HEK293T (cell line): ENCODE results near the gene RELCH.

Source experiments
- CTCF ChIA-PET: fragments of 350-600 bp; formaldehyde crosslinking; extraction: SDS; loops from one replicate; lab custom pipeline; 2021; ENCODE audit warnings: antibody characterized with exemption, inconsistent platforms; lab: Yijun Ruan, JAX
- POLR2A ChIA-PET: fragments of 350-600 bp; formaldehyde crosslinking; extraction: SDS; loops from one replicate; lab custom pipeline; 2020; ENCODE audit warnings: antibody characterized with exemption, inconsistent platforms; lab: Yijun Ruan, JAX
- DNase-seq: peaks from one replicate; pipeline ENCODE4 v3.0.0; 2012; ENCODE audit warnings: mixed read lengths; ENCODE audit errors: extremely low spot score
- ARNT ChIP-seq: fragments of 450-650 bp; IDR thresholded peaks from 2 replicates; pipeline ENCODE4 v1.6.1; 2017; ENCODE audit warnings: mild to moderate bottlenecking
- BHLHE40 ChIP-seq: fragments of 450-650 bp; IDR thresholded peaks from 2 replicates; pipeline ENCODE4 v1.6.1; 2016; ENCODE audit warnings: mild to moderate bottlenecking, moderate library complexity, borderline replicate concordance
- CTBP1 ChIP-seq: fragments of 450-650 bp; IDR thresholded peaks from 2 replicates; pipeline ENCODE4 v1.6.1; 2016; ENCODE audit warnings: borderline replicate concordance
- ELF4 ChIP-seq: fragments of 450-650 bp; IDR thresholded peaks from 2 replicates; pipeline ENCODE4 v1.6.1; 2017; ENCODE audit warnings: antibody characterized with exemption
- FOXA1 ChIP-seq: fragments of 450-650 bp; IDR thresholded peaks from 2 replicates; pipeline ENCODE4 v1.6.1; 2016; ENCODE audit warnings: mild to moderate bottlenecking
- FOXK2 ChIP-seq: fragments of 450-650 bp; IDR thresholded peaks from 2 replicates; pipeline ENCODE4 v1.6.1; 2016; ENCODE audit warnings: mild to moderate bottlenecking
- FOXM1 ChIP-seq: fragments of 450-650 bp; IDR thresholded peaks from 2 replicates; pipeline ENCODE4 v1.6.1; 2017; ENCODE audit warnings: mild to moderate bottlenecking, borderline replicate concordance
- HDGF ChIP-seq: fragments of 450-650 bp; IDR thresholded peaks from 2 replicates; pipeline ENCODE4 v1.6.1; 2017; ENCODE audit warnings: antibody characterized with exemption, borderline replicate concordance
- L3MBTL2 ChIP-seq: fragments of 450-650 bp; conservative IDR thresholded peaks from 2 replicates; pipeline ENCODE4 v1.6.1; 2016; ENCODE audit warnings: mild to moderate bottlenecking
- LEF1 ChIP-seq: fragments of 450-650 bp; IDR thresholded peaks from 2 replicates; pipeline ENCODE4 v1.6.1; 2017; ENCODE audit warnings: mild to moderate bottlenecking, borderline replicate concordance
- NFRKB ChIP-seq: fragments of 450-650 bp; IDR thresholded peaks from 2 replicates; pipeline ENCODE4 v1.6.1; 2016; ENCODE audit warnings: mild to moderate bottlenecking, moderate library complexity
- PKNOX1 ChIP-seq: fragments of 450-650 bp; IDR thresholded peaks from 2 replicates; pipeline ENCODE4 v1.6.1; 2016
- SP1 ChIP-seq: fragments of 450-650 bp; IDR thresholded peaks from 2 replicates; pipeline ENCODE4 v1.6.1; 2017
- SUZ12 ChIP-seq: fragments of 450-650 bp; IDR thresholded peaks from 2 replicates; pipeline ENCODE4 v1.6.1; 2016; ENCODE audit warnings: mild to moderate bottlenecking
- TARDBP ChIP-seq: fragments of 450-650 bp; IDR thresholded peaks from 2 replicates; pipeline ENCODE4 v1.6.1; 2016
- ZNF384 ChIP-seq: fragments of 450-650 bp; IDR thresholded peaks from 2 replicates; pipeline ENCODE4 v1.6.1; 2016

The RELCH gene

DNA sequence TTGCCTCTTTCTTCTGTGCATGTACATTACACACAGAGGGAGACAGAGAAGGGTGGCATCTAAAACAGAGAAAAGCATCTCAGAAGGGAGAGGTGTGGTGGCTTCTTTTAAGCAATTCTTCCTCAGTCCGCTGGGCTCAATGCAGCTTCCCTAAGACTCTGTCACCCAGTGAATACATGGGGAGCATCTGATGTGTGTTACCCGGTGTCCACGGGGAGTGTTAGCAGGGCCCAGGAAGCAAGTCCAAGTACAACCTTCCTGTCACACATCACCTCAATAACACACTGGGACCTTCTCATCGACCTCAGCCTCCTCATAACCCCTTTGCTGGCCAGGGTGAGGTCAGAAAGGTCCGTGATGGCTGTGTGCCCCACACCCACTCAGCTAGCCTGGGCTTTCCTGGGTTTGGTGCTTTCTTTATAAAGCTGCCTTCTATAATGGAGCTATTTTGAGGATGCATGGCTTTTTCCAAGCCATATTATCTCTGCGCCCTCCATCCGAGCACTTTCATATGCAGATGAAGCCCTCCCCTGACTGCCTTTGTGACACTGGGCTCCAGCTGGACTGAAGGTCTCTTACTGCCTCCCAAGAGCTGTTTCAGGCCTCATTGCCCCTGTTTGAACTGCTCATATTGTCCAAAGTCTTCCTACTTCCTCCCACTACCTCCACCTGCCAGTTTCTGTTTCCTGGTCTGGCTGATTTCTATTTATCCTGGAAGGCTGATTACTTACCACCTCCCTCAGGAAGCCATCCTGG, 159.5 kb downstream of the RELCH start:
- ChIA-PET POLR2A (no interaction called here), CTCF (no interaction called here)
- DNase-seq: no peak
- TF ChIP-seq HDGF: no peak
- no peak for TF ChIP-seq ELF4
- no peak for TF ChIP-seq L3MBTL2
- TF ChIP-seq TARDBP: no peak
- TF ChIP-seq SUZ12: no peak
- TF ChIP-seq ARNT: no peak
- no peak for TF ChIP-seq FOXK2
- TF ChIP-seq BHLHE40: no peak
- no peak for TF ChIP-seq FOXM1
- TF ChIP-seq FOXA1: no peak
- TF ChIP-seq PKNOX1: no peak

GRCh38 chr18:62347089-62347506, 160.0 kb downstream of the RELCH start:
- no peak for DNase-seq
- POLR2A ChIA-PET: no interaction called here
- TF ChIP-seq HDGF (no peak), BHLHE40 (no peak), PKNOX1 (no peak), CTBP1 (no peak), ARNT (no peak), FOXK2 (no peak), TARDBP (no peak), LEF1 (no peak)
- CTCF ChIA-PET: no interaction called here

DNA sequence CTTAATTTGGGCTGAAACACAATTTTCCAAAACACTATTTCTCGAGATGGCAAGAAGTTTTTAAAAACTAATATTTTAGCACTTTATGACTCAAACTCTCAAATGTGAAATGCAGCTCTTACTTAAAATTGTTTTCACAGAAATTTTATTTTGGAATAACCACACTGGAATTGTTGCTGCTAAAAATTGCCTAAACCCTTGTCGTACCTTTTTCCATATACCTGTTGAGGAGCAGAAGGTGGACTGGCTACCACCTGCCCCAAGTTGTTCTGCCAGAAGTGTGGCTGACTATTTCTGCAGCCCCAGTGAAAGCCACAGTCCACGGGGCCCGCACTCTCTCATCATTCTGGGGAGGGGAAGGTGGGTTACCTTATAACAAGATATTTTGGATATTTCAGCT, 161.4 kb downstream of the RELCH start:
- no peak for DNase-seq
- CTCF ChIA-PET: no interaction called here
- POLR2A ChIA-PET: no interaction called here
- TF ChIP-seq BHLHE40 (no peak), FOXA1 (no peak), HDGF (no peak), SP1 (no peak), PKNOX1 (no peak), ELF4 (no peak), FOXM1 (no peak), ARNT (no peak), FOXK2 (no peak), TARDBP (no peak), CTBP1 (no peak)

DNA sequence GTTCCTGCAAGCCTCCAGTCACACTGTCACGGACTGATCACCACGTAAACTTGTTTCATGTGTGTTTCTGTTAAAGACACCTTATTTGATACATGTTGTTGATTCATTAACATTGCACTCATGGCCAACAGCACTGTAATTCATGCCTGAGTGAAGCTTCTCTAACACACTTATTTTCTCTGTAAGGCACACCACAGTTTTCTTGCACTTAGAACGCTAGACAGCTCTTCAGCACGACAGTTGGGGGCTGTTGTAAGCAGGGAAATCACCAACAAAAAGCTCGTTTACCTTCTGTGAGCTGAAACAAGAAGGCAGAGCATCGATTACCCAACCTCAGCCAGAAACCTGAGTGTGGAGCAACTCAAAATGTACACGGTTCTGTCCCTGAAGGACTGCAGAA, 166.1 kb downstream of the RELCH start:
- ChIA-PET CTCF (interaction anchor here (0.6 kb wide), 1 partner anchor 23 kb away, joined by 3 read pairs; no protein-coding TSS in a partner anchor), POLR2A (no interaction called here)
- no peak for DNase-seq
- TF ChIP-seq LEF1: no peak
- TF ChIP-seq ARNT: no peak
- no peak for TF ChIP-seq FOXK2
- TF ChIP-seq ZNF384: no peak
- TF ChIP-seq SUZ12: no peak
- TF ChIP-seq ELF4: no peak
- TF ChIP-seq BHLHE40: no peak
- no peak for TF ChIP-seq NFRKB
- no peak for TF ChIP-seq FOXA1
- TF ChIP-seq TARDBP: no peak
- no peak for TF ChIP-seq PKNOX1

- no peak for DNase-seq
Observed at GRCh38 chr18:62354151-62354550, 167.1 kb downstream of the RELCH start.

More at GRCh38 chr18:62354151-62354550, 167.1 kb downstream of the RELCH start:
- POLR2A ChIA-PET: no interaction called here
- CTCF ChIA-PET: no interaction called here
- TF ChIP-seq ARNT (no peak), FOXM1 (no peak), LEF1 (no peak), CTBP1 (no peak), FOXK2 (no peak), ELF4 (no peak), BHLHE40 (no peak), FOXA1 (no peak), L3MBTL2 (no peak), PKNOX1 (no peak), SP1 (no peak), NFRKB (no peak), ZNF384 (no peak), HDGF (no peak), TARDBP (no peak), SUZ12 (no peak)
